Dermis lymphatic vessel endothelial cell (primary cell): ENCODE results near the gene RNF123. TPM values are rescaled to one million over a fixed set of nuclear protein-coding genes. Genes with fewer than 3 reads are reported as not detected.

Source experiments
- total RNA-seq: library from RNA; depleted of rRNA; stranded (reverse); fragments of >200 nt; gene quantifications from 2 replicates; pipeline ENCODE4 v1.2.1, GENCODE V29; 2014

The RNF123 gene
- 20.5 and 22.5 TPM in 2 replicates for total RNA-seq

GRCh38 chr3:49689046-49689907, at the start of gene RNF123, which contains the start of gene MST1:
Gene RNF123, plus strand, starts transcription at chr3:49689557. Its CDS starts 1,609 bp downstream, at chr3:49691166.
Gene MST1, minus strand, starts transcription at chr3:49689474. Its CDS starts 783 bp downstream, at chr3:49688691.

DNA sequence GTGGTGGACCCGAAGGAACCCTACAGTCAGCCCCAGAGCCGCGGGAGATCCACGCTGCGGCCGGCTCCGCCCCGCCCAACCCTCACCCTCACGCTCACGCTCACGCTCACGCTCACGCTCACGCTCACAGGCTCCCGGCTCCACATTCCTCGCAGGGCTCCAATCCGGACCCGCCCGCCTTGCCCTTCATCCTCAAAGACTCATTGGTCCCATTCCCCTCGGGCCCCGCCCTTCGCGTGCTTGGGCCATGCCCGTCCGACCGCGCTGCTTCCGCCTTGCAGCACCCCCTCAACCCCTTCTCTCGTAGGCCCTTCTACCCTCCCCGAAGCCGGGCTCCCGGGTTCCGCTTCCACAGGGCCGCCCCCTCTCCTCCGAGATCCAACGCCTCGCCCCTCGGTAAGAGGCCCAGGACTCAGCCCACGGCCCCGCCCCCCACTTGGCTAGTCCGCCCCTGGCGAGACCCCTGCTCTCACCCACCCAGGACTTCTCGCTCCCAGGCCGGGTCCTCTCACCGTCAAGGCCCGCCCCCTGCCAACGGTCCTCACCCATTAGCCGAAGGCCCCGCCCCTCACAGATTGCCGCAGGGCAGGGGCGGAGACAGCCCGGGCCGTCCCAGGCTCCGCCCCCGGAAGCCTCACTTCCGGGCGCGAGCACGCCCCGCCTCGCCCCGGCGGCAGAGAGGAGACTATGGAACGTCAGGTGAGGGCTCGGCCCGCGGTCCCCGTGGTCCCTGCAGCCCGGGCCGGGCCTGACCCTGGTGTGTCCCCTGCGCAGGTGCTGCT, 15.5 kb upstream of the RNF123 start, which contains the start of gene APEH:
TSS of gene APEH (plus strand) at position 637 of the 782 bp plus-strand sequence. CDS start at position 688, 51 bp downstream.

DNA sequence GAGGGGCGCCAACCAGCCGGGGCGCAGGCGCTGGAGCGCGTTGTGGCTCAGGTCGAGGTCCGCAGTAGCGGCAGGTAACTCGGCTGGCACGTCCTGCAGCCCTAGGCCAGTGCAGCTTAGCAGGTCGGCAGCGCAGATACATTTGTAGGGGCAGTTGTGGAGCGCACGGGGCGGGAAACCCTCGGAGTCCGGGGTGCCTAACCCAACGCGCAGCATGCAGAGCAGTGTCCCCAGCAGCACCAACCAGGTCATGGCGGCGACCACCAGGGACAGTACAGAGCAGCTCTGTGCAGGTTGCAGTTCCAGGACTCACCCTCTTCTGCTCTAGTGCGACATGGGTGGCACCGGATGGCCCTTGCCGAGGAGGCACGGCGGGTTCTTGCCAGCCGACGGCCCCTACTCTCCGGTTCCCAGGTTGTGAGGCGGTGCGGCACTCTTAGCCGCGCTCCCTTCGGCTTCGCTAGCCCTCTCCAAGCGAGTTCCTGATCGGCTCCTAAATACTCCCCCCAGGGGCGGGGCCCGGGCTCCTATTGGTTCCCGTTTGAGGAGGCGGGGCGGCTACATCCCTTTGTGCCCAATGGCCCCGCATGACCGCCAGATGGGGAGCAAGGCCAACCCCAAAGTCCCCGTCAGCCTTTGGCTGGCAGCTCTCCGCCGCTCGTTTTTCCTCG, 30.0 kb downstream of the RNF123 start, which contains the start of gene AMIGO3:
TSS of gene AMIGO3 (minus strand) at position 471 of the 671 bp plus-strand sequence. CDS start at position 252, 219 bp downstream.

DNA sequence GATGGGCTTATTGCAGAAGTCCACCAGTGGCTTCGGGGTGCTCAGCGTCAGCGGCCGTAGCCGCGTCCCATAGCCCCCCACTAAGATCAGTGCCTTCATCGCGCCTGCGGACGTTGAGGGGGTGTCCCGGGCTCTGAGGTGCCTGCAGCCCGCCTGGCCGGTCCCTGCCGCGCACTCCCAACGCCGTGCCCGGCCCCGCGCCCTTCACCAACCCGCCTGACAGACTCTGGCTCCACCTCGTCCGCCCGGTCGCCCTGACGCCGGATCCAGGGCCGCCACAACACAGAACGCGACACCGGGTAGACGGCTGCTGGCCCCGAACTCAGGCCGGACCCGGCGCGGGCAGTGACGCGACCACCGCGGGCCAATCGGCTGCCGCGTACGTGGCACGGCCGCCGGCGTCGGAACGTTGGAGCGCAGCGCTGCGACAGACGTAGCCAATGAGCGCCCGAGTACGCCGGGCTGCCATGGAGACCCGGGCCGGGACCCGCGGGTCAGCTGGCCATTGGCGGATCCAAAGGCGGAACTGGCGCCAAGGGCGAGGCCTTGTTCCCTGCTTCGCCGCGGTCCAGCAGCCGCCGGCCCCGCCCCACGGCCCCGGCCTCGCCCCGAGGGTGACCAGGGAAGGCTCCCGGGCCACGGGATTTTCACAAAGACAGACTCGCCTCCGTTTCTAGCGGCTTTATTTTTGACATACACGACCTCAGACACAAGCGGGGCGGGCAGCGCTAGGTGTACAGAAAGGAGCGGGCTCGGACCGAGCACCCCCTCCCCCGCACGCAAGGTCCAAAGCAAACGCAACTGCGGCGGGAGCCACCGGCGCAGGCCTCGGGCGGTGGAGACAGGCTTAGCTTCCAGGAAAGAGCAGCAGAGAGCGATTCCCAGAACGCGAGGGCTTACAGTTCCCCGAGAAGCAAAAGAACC, 34.5 kb downstream of the RNF123 start, which contains the start of gene GMPPB:
TSS of gene GMPPB (minus strand) at position 324 of the 924 bp plus-strand sequence. CDS start at position 99, 225 bp downstream.

Other genes with a start within 250 kb of the RNF123 start
- gene DAG1, start 219.3 kb upstream of the RNF123 start, total RNA-seq = 21.1 and 32.3 TPM in 2 replicates
- gene BSN, start 135.1 kb upstream of the RNF123 start, total RNA-seq = under 0.01 and 0.09 TPM in 2 replicates
- 64.6 and 114 TPM in 2 replicates for gene APEH, start 15.2 kb upstream of the RNF123 start, total RNA-seq
- gene MST1, start 83 bp upstream of the RNF123 start, total RNA-seq = 1.8 and 2.2 TPM in 2 replicates
- not detected in 2 replicates for gene AMIGO3, start 30.1 kb downstream of the RNF123 start, total RNA-seq
- 15.7 and 25.6 TPM in 2 replicates for gene GMPPB, start 34.4 kb downstream of the RNF123 start, total RNA-seq
- gene IP6K1, start 97.0 kb downstream of the RNF123 start, total RNA-seq = 47.9 and 55.3 TPM in 2 replicates
- gene CDHR4, start 110.3 kb downstream of the RNF123 start, total RNA-seq = not detected in 2 replicates
- 17.3 and 17.6 TPM in 2 replicates for gene INKA1, start 113.7 kb downstream of the RNF123 start, total RNA-seq
- 24.9 and 29.9 TPM in 2 replicates for gene UBA7, start 124.4 kb downstream of the RNF123 start, total RNA-seq
- gene TRAIP, start 167.0 kb downstream of the RNF123 start, total RNA-seq = 1.1 and 1.2 TPM in 2 replicates
- gene CAMKV, start 180.3 kb downstream of the RNF123 start, total RNA-seq = not detected in 2 replicates
- 0.11 and 0.52 TPM in 2 replicates for gene MST1R, start 214.3 kb downstream of the RNF123 start, total RNA-seq
- 4.0 and 7.6 TPM in 2 replicates for gene MON1A, start 240.3 kb downstream of the RNF123 start, total RNA-seq